GM18873 (cell line): ENCODE results near the gene ITGAD.

ENCODE experiments used
- ATAC-seq: cut with Tn5 transposase; IDR thresholded peaks from one replicate; pipeline ENCODE4 v1.9.1; 2021; ENCODE audit warnings: mild to moderate bottlenecking, moderate library complexity, moderate number of reproducible peaks; ENCODE audit not compliant: unreplicated experiment, low FRiP score

The ITGAD gene

DNA sequence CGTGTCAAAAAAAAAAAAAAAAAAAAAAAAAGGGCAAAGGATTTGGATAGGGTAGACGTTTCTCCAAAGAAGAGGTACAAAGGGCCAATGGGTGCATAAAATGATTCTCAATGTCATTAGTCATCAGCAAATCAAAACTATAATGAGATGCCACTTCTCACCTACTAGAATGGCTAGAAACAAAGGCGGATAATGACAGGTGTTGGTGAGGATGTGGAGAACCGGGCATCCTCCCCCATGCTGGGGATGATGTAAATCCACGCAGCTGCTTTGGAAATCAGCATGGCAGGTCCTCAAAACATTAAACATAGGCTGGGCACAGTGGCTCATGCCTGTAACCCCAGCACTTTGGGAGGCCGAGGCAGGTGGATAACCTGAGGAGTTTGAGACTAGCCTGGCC is 28.7 kb upstream of the ITGAD start:
- no peak for ATAC-seq

DNA sequence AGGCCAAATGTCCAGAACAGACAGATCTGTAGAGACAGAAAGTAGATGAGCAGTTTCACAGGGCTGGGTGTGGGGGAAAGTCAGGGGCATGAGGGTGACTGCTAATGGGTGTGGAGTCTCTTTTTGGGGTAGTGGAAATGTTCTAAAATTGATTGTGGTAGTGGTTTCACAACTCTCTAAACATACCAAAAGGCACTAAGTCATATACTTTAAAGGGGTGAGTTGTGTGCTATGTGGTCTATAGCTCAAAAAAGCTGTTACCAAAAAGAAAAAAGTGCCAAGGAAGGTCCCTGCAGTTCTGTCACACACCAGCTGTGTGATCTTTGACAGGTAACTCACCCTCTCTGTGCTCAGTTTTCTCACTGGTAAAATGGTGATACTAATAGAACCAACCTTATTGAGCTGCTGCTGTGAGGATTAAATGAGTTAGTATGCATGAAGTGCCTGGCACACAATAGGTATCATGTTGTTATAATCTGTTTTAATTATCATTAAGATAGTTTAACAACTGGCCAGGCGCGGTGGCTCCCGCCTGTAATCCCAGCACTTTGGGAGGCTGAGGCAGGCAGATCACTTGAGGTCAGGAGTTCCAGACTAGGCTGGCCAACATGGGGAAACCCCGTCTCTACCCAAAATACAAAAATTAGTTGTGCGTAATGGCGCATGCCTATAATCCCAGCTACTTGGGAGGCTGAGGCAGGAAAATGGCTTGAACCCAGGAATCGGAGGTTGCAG is 27.8 kb upstream of the ITGAD start:
- no peak for ATAC-seq

DNA sequence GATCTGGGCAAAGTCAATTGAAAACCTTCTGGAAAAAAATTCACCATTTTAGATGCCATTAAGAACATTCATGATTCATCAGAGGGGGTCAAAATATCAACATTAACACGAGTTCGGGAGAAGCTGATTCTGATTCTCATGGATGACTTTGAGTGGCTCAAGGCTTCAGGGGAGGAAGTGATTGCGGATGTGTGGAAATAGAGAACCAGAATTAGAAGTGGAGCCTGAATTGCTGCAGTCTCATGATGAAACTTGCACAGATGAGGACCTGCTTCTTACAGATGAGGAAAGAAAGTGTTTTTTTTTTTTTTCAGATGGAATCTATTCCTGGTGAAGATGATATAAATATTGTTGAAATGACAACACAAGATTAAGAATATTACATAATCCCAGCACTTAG is 25.3 kb upstream of the ITGAD start:
- ATAC-seq: no peak

DNA sequence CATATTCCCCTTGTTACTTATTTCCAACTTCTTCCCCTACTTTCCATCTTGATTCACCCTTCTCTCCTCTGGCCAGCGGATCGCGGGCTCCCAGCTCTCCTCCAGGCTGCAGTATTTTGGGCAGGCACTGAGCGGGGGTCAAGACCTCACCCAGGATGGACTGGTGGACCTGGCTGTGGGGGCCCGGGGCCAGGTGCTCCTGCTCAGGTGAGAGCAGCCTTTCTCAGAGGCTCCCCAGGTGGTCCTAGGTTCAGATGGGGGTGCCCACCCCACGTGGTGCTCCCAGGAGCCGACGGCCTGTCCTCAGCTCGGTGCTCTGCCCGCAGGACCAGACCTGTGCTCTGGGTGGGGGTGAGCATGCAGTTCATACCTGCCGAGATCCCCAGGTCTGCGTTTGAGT is 22.1 kb upstream of the ITGAD start:
- no peak for ATAC-seq

DNA sequence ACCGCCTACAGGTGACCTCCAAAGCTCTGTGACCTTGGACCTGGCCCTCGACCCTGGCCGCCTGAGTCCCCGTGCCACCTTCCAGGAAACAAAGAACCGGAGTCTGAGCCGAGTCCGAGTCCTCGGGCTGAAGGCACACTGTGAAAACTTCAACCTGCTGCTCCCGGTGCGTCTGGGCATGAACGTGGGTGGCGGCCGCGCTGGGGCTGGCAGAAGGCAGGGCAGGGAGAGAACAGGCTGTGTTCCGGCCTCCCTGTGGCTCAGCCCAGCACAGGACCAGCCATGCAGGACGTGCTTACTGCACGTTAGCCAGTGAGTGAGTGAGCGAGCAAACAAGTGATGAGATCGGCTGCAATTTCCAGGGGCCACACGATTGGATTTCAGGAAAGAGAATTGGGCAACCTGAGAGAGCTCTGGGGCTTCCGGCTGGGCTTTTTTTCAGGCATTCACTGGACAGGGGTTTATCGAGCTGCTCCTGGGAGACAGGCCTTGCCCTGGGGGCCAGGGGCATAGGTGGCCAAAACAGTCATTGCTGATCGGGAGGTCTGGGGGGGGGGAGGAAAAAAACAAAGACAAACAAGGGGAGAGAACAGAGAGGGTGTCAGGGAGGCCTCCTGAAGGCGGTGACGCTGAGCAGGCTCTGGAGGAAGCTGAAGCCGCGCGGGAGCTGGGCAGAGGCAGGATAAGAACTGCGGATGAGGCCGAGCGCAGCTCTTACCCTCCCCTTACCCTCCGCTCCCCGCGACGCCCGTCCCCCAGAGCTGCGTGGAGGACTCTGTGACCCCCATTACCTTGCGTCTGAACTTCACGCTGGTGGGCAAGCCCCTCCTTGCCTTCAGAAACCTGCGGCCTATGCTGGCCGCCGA is 21.3 kb upstream of the ITGAD start:
- no peak for ATAC-seq

DNA sequence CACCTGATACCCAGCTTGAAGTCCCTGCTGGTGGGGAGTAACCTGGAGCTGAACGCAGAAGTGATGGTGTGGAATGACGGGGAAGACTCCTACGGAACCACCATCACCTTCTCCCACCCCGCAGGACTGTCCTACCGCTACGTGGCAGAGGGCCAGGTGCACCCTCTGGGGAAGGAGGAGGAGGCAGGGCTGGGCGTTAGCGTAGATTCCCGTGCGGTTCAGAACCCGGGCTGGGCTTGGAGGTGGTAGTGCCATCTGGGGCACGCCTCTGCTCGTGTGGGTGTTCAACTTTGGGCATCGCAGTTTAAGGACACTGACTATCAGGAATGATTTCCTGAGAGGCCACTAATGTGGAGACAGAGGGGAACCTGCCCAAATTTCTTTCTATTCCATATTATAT is 19.9 kb upstream of the ITGAD start:
- no peak for ATAC-seq

DNA sequence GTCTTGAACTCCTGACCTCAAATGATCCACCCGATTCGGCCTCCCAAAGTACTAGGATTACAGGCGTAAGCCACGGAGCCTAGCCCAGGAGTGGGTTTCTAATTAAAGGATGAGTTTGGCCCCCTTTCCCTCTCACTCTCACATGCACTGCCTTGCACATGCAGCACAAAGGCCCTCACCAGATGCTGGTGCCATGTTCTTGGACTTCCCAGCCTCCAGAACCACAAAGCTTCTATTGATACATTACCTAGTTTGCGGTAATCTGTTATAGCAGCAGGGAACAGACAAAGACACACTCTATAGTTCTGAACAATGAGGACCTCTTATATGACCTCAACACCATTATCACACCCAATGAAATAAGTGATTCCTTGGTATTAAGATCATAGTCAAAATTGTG is 17.9 kb upstream of the ITGAD start:
- no peak for ATAC-seq

DNA sequence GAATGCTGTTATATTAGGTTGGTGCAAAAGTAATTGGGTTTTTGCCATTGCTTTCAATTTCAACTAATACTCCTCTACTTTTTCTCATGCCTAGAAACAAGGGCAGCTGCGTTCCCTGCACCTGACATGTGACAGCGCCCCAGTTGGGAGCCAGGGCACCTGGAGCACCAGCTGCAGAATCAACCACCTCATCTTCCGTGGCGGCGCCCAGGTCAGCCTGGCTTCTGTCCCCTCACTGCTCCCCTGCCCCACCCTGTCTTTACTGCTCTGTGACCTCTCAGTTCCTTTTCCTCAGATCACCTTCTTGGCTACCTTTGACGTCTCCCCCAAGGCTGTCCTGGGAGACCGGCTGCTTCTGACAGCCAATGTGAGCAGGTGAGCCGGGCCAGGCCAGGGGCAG is 16.4 kb upstream of the ITGAD start:
- ATAC-seq: no peak

DNA sequence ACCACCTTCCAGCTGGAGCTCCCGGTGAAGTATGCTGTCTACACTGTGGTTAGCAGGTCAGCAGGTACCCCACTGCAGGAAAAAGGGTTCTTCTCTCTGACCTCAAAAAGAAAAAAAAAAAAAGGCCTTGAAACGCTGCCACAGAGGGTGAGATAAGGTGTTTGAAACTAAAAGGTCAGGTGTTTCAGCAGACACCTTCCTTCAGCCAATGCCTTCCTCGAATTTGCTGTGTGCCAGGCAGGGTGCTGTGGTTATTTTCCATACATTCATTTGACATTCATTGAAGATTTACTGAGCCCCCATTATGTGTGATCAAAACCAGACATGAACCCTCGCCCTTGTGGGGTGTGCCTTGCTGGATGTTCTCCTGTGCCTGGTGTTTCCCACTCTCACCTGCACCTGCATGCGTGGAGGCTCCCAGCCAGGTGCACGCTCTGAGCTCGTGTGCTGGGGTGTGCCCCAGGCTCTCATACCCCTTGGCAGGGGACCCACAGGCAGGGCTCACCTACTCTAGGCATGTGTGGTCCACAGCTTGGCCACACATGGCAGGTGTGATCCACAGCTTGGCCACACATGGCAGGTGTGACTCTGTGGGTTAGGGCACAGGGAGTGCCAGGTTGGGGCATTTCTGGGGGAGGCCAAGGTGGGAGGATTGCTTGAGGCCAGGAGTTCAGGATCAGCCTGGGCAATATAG is 15.8 kb upstream of the ITGAD start:
- ATAC-seq: no peak

DNA sequence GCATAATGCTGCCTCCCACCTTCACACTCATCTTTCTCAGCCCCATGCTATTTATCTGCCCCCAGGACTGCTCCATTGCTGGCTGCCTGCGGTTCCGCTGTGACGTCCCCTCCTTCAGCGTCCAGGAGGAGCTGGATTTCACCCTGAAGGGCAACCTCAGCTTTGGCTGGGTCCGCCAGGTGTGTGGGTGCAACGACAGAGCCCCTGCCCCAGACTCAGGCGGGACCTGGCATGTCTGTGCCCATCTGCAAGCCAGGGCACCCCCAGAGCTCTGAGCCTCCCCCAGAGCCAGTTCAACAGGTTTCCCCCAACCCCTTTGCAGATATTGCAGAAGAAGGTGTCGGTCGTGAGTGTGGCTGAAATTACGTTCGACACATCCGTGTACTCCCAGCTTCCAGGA is 12.9 kb upstream of the ITGAD start:
- no peak for ATAC-seq

DNA sequence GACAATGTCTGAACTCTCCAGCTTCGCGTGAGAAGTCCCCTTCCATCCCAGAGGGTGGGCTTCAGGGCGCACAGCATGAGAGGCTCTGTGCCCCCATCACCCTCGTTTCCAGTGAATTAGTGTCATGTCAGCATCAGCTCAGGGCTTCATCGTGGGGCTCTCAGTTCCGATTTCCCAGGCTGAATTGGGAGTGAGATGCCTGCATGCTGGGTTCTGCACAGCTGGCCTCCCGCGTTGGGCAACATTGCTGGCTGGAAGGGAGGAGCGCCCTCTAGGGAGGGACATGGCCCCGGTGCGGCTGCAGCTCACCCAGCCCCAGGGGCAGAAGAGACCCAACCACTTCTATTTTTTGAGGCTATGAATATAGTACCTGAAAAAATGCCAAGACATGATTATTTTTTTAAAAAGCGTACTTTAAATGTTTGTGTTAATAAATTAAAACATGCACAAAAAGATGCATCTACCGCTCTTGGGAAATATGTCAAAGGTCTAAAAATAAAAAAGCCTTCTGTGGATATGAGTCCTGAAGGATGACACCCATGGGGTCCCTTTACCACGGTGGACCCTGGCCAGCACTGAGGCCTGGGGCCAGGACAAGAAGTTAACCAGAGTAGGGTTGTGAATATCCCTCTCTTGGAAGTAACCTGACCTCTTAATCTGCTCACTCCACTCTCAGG is 10.5 kb upstream of the ITGAD start:
- no peak for ATAC-seq

DNA sequence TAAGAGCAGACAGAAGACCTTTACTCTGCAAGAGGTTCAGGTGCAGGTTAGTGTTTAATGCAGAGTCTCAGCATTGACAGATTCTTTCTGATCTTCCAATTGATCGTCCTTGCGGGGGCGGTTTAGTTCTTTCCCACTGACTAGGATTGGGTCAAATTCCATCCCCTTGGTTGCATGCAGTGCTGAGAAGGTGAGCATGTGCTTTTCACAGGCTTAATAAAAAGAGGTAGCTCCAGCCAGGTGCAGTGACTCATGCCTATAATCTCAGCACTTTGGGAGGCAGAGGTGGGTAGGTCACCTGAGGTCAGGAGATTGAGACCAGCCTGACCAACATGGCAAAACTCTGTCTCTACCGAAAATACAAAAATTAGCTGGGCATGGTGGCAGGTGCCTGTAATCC is 7.5 kb upstream of the ITGAD start:
- no peak for ATAC-seq

DNA sequence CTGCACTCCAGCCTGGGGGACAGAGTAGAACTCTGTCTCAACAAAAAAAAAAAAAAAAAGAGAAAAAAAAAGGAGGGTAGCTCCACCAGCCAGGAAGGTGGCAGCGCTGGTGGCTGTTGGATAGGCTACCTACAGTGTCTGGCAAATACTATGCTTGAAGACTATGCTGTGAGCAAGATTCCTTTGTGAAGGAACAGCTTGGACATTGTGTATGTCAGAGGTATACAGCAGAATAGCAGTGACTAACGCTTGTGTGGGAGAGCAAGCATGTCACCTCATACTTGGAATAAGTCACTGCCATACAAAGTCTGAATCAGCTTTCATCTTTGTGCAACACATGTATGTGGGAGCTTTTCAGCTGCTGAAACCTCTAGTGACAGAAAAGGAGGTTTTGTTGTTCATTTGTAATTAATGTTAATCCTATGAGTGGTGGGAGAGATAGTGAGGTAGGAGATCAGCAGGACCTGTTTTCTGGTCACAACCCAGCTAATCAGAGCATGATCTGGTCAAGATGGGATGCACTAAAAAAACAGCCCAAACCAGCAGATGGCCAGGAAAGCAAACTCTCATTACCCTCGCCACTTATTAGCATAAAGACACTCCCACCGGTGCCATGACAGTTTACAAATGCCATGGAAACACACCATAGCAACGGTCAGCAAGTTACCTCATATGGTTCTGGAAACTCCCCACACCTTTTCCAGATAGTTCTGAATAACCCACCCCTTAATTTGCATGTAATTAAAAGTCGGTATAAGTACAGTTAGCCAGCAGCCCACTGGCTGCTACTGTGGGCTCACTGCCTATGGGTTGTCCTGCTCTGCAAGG is 6.8 kb upstream of the ITGAD start:
- no peak for ATAC-seq

DNA sequence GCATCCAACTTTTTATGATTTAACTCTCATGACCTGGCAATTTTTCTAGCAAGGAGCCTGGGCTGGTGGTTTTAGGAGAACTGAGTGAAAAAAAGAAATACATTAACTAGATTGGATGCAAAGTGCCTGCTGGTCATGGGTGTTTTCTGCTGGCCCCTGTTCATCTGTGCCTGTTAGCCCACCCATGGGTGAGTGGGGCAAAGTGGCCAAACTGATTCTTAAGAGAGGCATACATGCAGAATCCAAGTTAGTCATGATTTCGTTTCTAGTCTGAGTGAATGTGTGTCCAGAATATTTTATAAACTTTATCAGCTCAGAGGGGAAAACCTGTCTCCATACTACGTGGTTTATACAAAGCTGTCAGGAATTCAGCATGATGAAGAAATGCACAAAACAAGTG is 4.6 kb upstream of the ITGAD start:
- no peak for ATAC-seq

DNA sequence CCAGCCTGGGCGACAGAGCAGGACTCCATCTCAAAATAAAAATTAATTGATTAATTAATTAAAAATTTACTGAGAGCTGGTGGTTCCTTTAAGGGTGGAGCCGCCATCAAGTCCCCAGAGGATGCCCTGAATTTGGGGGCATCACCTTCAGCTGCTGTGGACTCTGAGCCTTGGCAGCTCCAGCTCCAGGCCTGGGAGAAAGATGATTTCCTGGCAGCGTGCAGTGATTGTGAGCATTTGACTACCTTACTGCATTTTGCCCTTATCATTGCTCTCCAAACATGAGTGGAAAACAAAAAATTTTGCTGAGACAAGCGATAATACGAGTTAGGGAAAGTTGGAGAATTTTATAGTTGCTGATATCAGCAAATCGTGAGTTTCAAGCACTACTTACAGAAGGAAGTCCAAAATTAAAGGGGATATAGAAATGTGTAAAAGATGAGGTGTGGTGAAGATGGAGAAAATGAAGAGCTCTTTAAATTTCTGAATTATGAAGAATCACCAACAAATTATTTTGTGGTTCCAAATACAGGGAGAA is 2.6 kb upstream of the ITGAD start:
- ATAC-seq: no peak

DNA sequence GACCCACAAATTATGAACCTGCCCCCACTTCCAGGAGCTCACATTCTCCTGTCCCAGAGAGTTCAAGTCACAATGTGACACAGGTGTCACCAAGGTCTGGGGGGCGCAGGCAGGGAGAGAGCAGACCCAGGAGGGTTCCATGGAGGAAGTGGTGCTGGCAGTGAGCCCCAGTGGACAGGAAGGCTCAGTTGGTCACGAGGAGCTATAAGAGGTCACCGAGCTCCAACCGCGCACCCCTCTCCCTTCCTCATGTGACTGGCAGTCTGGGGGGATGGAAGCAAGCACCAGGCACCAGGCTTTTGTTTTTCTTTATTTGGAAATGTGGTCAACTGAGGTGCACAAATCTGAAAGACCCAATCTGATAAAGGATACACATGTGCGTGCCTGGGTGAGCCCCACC is 2.5 kb downstream of the ITGAD start:
- no peak for ATAC-seq

DNA sequence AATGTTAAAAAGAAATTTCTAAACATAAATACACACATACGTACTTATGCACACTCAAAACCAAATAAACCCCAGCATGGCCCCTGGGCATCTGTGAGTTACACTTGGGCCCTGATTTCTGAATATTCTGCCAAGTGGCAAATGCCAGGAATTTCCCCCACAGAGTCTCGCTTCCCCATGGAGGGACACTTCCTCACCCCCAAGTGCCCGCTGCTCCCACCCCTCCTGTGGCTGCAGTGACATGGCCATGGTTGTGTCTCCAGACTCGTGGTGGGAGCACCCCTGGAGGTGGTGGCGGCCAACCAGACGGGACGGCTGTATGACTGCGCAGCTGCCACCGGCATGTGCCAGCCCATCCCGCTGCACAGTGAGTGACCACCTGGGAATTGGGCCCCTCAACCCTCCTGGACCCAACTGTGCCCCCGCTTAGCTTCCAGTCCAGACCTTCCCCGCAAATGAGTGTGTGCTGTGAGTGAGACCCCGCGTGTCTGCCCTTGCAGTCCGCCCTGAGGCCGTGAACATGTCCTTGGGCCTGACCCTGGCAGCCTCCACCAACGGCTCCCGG is 4.0 kb downstream of the ITGAD start:
- no peak for ATAC-seq

DNA sequence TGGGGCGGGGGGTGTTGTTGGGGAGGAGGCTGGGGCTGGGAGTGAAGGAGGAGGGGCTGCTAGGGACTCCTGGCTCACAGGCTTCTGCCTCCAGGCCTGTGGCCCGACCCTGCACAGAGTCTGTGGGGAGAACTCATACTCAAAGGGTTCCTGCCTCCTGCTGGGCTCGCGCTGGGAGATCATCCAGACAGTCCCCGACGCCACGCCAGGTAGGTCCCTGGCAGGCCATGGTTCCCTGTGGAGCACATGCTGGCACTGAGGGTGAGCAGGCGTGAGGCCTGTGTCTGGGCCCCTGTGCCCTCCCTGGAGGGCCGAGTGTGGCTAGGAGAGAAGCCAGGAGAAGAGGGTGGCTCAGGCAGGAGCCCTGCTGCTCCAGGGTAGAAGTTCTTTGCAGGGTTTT is 4.6 kb downstream of the ITGAD start:
- no peak for ATAC-seq

DNA sequence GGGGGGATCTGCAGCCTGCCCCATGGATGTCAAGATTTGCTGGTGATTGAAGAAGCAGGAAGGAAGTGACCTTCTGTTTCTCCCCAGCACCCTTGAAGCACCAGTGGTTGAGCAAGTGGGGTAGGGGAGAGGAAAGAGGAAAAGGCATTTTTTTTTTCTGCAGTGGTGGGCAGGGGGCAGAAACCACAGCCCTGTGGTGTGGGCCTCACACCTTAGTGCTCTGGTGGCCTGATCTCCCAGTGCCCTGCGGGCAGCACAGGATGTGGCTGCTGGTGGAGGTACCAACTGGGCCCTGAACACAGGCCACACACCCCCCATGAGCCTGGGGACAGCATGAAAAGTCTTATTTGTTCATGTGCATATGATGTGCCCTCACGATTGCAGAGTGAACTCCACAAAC is 7.1 kb downstream of the ITGAD start:
- no peak for ATAC-seq
